Colonic mucosa (tissue), 4 donors: Measurements from ENCODE around the gene PPP1R37. TPM values are rescaled to one million over a fixed set of nuclear protein-coding genes. Genes with fewer than 3 reads are reported as not detected.

Experiments
- DNase-seq: peaks from one replicate; pipeline ENCODE4 v3.0.0-alpha.2; 2020
- H3K27ac ChIP-seq: fragments of 200-600 bp; one replicate; pipeline ENCODE4 v1.8.0; 2021
- H3K27me3 ChIP-seq: fragments of 200-600 bp; one replicate; pipeline ENCODE4 v1.8.0; 2021
- H3K36me3 ChIP-seq: fragments of 200-600 bp; one replicate; pipeline ENCODE4 v1.8.0; 2021
- H3K4me1 ChIP-seq: fragments of 200-600 bp; one replicate; pipeline ENCODE4 v1.8.0; 2021; ENCODE audit warnings: mild to moderate bottlenecking
- H3K4me3 ChIP-seq: fragments of 200-600 bp; one replicate; pipeline ENCODE4 v1.8.0; 2021
- H3K9ac ChIP-seq, 2 donors: one replicate each; pipeline ENCODE4 v1.7.0; 2013; ENCODE audit warnings: control low read depth in 2 of 2, low read depth in 2 of 2, low read length in 2 of 2
- H3K9me3 ChIP-seq: fragments of 200-600 bp; one replicate; pipeline ENCODE4 v1.8.0; 2021
- intact Hi-C: fragments of 100-400 bp; cut with DNase I; formaldehyde crosslinking; loops from one replicate; pipeline ENCODE4 v1.14.1; 2022
- total RNA-seq, 2 donors: library from RNA; stranded (reverse); fragmentation: NEBNext Ultra II Directional in 1 of 2; extraction: Animal tissue kit (Norgen Biotek cat#: 25700) in 1 of 2; gene quantifications; one replicate each; pipeline ENCODE4 v1.2.1, GENCODE V29; 2021
- TF ChIP-seq, protein P1 (sequence below): fragments of 200-600 bp; IDR thresholded peaks from one replicate; pipeline ENCODE4 v1.8.0; 2022; ENCODE audit warnings: antibody characterized with exemption, mild to moderate bottlenecking
- donor health status: healthy.
- donor health status: DM: no; HTN: no; CAD: no.
- donor health status: DM: no; HTN: no; CAD: no.

Gene PPP1R37
- total RNA-seq, 2 donors from 2014 or later, result 28.2 to 46.9 TPM

DNA sequence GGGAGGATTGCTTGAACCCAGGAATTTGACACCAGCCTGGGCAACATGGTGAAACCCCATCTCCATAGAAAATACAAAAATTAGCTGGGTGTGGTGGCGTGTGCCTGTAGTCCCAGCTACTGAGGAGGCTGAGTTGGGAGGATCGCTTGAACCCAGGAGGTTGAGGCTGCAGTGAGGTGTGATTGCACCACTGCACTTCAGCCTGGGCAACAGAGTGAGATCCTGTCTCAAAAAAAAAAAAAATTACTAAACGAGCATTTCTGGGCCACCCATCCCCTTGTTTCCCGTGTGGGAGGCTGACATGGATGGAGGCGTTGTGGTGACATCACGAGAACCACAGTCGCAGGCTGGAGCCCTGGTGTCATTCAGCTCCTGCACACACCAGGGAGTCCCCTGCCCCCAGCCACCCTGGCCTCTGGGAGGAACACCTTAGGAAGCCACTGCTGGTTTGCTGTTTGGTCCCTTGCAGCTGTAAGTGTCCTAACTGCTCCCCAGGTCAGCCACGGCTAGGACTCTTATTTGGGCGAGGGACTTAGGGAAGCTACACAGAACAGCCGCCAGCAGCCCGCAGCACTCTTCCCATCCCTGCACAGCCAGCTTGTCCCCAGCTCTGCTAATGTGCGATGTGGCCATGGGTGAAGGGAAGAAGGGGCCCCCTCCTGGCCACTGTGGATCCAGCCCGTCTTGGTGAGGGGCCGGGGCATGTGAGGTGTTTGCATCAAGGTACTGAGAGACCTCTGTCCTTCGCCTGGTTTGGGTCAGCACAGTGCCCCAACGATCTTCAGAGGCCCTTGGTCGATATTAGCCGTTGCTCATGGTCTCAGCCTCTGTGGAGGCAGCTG lies 55.1 kb downstream of the PPP1R37 start:
- Histone ChIP-seq H3K4me3 (no peak overlapping the region), H3K27me3 (peaks cover 22% of the 10 kb centered on the region), H3K27ac (no peak overlapping the region), H3K36me3 (no peaks in the 10 kb centered on the region), H3K4me1 (peaks cover 13% of the 10 kb centered on the region), H3K9me3 (no peaks in the 10 kb centered on the region), H3K9ac (no peak overlapping the region)
- no peak for DNase-seq
- intact Hi-C loops, result no loop called here
- TF ChIP-seq, protein P1, sequence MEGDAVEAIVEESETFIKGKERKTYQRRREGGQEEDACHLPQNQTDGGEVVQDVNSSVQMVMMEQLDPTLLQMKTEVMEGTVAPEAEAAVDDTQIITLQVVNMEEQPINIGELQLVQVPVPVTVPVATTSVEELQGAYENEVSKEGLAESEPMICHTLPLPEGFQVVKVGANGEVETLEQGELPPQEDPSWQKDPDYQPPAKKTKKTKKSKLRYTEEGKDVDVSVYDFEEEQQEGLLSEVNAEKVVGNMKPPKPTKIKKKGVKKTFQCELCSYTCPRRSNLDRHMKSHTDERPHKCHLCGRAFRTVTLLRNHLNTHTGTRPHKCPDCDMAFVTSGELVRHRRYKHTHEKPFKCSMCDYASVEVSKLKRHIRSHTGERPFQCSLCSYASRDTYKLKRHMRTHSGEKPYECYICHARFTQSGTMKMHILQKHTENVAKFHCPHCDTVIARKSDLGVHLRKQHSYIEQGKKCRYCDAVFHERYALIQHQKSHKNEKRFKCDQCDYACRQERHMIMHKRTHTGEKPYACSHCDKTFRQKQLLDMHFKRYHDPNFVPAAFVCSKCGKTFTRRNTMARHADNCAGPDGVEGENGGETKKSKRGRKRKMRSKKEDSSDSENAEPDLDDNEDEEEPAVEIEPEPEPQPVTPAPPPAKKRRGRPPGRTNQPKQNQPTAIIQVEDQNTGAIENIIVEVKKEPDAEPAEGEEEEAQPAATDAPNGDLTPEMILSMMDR, result no peak

DNA sequence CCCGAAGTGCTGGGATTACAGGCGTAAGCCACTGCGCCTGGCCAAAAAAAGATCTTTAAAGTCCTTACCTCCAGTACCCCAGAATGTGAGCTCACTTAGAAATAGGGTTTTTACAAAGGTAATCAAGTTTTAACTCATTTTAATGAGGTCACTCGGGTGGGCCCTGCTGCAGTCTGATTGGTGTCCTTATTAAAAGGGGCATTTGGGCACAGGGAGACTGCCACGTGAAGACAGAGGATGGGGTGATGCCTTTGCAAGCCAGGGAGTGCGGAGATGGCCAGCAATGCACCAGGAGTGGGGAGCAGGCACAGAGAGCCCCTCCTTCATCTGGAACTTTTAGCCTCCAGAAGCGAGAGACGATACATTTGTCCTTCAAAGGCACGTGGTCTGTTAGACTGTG lies 56.1 kb downstream of the PPP1R37 start:
- TF ChIP-seq, protein P1, result no peak
- DNase-seq, result no peak
- H3K36me3 ChIP-seq, result no peaks in the 10 kb centered on the region
- H3K9me3 ChIP-seq, result no peaks in the 10 kb centered on the region
- H3K4me3 ChIP-seq, result no peak overlapping the region
- intact Hi-C loops, result no loop called here
- no peak overlapping the region for H3K9ac ChIP-seq
- H3K27ac ChIP-seq, result no peak overlapping the region
- H3K4me1 ChIP-seq, result peaks cover 22% of the 10 kb centered on the region
- peaks cover 33% of the 10 kb centered on the region for H3K27me3 ChIP-seq

DNA sequence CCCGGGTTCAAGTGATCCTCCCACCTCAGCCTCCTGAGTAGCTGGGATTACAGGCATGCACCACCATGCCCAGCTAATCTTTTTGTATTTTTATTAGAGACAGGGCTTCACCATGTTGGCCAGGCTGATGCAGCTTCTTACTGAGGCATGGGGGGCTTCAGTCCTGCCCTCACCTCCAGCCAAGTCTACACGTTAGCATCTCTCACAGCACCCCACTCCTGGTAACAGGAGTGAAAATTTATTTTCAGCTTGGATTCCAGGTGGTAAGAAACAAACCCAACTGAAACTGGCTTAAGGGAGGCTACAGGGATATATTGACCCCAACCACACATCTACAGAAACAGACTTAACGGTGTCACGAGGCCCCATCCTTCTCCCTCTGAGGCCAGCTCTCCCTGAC lies 57.2 kb downstream of the PPP1R37 start:
- Histone ChIP-seq H3K9me3 (no peaks in the 10 kb centered on the region), H3K27ac (no peak overlapping the region), H3K27me3 (peaks cover 34% of the 10 kb centered on the region), H3K4me1 (peaks cover 22% of the 10 kb centered on the region), H3K4me3 (no peak overlapping the region), H3K9ac (no peak overlapping the region), H3K36me3 (no peaks in the 10 kb centered on the region)
- intact Hi-C loops, result no loop called here
- TF ChIP-seq, protein P1, result no peak
- DNase-seq, result no peak

DNA sequence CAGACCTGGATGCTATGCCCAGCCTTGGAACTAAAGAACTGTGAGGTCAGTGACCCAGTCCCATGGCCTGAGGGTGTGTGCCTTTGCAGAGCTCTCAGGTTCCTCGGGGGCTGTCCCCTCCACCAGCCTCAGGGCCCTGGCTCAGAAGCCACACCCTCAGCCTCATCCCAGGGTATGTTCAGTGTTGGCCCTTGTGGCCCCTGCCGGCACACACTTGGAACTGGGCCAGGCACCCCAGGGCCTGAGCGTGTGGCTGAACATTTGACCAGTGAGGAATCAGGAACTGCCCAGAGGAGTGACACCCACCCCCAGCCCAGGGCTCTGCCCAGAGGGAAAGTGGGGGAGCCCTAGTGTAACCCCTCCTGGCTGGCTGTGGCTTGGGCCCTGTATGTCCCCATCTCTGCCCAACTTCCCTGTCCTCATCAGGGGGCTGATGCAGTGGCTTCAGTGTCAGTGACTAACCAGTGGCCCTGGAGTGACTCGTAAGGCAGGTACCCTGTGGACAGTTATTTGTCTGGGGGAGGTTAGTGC lies 57.8 kb downstream of the PPP1R37 start:
- Histone ChIP-seq H3K9ac (no peak overlapping the region), H3K4me3 (no peak overlapping the region), H3K36me3 (no peaks in the 10 kb centered on the region), H3K27me3 (peaks cover 34% of the 10 kb centered on the region), H3K4me1 (peaks cover 22% of the 10 kb centered on the region), H3K27ac (no peak overlapping the region), H3K9me3 (no peaks in the 10 kb centered on the region)
- DNase-seq, result no peak
- intact Hi-C loops, result no loop called here
- TF ChIP-seq, protein P1, result no peak

DNA sequence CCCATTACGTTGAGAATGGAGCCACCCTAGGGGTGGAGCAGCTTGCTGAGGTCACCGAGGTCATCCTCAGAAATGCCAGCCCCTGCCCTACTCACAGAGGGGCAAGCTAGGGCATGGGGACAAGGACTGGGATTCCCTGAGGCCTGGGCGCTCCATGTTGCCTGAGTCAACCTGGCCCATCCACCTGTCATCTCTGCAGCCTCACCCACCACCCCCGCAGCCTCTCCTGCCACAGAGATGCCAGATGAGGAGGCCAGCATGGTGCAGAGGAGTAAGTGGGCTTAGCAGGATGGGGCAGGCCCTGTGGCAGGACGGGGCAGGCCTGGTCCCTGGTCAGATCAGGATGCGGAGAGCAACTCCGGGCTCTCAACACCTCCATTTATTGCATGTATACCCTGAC lies 58.3 kb downstream of the PPP1R37 start:
- Histone ChIP-seq H3K27ac (no peak overlapping the region), H3K4me1 (peaks cover 22% of the 10 kb centered on the region), H3K4me3 (no peak overlapping the region), H3K9ac (no peak overlapping the region), H3K9me3 (no peaks in the 10 kb centered on the region), H3K27me3 (peaks cover 34% of the 10 kb centered on the region), H3K36me3 (no peaks in the 10 kb centered on the region)
- TF ChIP-seq, protein P1, result no peak
- DNase-seq, result no peak
- intact Hi-C loops, result no loop called here
